Measurements from ENCODE around the gene MGAT5.
"Not testable (repeated sequence)": the region's sequence is repeated elsewhere in the genome, so short reads cannot be mapped to it uniquely, and the experiment has no call there.

The MGAT5 gene

GRCh38 chr2:134281815-134282419, 28.0 kb downstream of the MGAT5 start:
- no peak for DNase-seq

GRCh38 chr2:134282629-134283400, 28.9 kb downstream of the MGAT5 start:
- DNase-seq, result no peak

DNA sequence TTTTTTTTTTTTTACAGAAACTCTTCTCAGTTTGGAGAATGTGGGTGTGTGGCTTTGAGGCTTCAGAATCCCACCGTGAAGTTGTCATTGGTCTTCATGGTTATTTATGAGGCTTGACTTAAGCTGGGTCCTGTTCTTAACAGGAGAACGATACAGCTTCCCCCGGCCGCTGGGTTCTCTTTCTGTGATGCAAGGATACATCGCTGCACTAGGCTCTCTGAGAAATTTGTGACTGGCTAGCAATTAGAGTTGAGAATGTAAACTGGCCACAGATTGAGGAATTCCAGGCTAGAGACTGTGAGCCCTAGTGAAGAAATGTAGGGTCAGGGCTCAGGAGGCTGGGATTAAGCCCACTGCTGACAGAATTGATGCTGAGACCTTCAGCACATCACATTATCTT, 29.8 kb downstream of the MGAT5 start:
- DNase-seq, result no peak

GRCh38 chr2:134284119-134284670, 30.3 kb downstream of the MGAT5 start:
- DNase-seq, result no peak

DNA sequence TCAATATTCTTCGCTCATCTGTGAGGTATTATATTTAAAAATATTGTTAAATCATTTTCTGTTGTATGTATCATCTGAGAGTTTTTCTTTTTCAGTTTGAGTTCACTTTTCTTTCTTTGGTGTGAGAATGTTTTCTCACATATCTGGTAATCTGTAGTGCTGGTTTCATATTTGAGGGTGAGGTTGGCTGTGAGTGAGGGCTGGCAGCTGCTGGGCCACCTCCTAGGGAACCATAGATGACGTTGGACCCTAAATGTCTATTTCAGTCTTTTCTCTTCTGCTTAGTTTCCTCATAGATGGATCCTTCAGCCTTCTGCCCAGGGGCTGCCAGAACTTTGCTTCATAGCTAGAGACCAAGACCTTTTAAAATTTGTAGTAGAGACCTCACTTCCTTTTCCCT, 33.5 kb downstream of the MGAT5 start:
- DNase-seq, result no peak

- no peak for DNase-seq
Observed at GRCh38 chr2:134288814-134289213, 34.9 kb downstream of the MGAT5 start.

DNA sequence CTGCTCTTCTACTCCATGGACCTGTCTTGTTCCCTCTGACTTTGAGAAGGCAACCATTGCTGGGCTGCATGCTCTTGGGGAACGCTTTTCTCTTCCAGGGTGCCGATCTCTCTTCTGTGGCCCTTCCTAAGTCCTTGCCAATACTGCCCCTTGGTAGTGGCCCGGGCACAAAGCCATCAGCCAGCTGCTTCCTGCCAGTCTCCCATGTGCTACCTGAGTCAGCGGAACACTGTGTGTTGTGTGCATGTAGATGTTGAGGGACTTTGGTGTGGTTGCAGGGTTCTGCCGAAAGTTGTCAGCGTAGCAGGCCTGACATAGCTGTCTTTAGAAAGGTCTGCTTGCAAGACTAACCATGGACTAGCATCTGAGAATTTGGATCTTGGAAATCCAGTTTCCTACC, 35.4 kb downstream of the MGAT5 start:
- DNase-seq, result no peak

- no peak for DNase-seq
Observed at GRCh38 chr2:134290358-134290757, 36.5 kb downstream of the MGAT5 start.

- DNase-seq, result no peak
Observed at GRCh38 chr2:134292514-134292913, 38.6 kb downstream of the MGAT5 start.

DNA sequence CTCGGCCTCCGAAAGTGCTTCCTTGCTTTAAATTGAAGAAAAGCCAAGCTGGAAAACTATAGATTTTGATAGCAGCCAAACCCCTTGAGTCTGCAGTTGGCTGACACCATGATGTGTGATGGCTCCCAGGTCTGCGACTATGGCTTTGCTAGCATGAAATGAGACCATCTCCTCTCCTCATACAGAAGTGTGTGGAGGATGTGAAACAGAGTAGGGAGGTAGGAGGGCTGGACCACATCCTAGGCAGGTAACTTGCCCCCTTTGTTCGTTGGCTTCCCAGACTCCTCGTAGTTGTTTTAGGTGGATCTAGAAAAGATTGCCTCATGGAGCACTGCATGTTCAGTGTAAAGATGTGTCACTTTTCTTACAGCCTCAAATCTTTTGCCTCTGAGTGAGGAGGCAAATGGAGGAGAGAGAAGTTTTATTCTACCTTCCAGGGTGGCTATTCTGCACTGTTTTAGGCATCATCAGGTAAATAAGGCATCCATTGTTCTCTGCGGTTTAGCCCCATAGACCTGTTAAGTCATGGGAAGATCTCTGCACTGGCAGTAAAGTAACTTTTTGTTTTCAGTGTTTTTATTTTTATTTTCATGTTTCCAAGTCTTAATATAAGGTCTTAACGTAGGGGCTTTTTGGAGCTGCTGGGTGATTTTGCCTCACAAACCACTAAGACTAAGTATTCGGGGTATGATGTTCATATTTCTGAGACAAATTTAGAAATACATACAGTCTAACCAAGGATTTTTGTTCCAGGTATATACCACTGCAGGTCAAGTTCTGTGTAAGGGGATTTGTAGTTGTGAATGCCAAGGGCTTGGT, 40.1 kb downstream of the MGAT5 start:
- DNase-seq, result no peak

DNA sequence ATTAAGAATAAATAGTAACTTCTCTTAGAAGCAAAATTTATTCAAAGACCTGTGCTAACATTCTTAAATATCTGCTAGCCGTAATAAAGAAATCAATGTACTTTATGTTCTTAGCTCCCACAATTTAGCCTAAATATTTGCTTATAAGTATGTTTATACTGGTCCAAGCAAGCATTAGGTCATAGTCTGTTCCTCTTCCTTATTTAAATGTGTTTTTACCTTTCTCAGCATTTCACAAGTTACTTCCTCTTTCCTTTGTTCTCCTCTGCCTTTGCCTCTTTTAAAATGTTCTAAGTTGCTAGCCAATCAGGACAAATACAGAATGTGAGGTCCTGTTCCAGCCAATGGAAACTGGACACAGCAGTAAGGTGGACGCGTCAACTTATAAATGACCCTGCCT, 40.7 kb downstream of the MGAT5 start:
- DNase-seq, result not testable (repeated sequence)

DNA sequence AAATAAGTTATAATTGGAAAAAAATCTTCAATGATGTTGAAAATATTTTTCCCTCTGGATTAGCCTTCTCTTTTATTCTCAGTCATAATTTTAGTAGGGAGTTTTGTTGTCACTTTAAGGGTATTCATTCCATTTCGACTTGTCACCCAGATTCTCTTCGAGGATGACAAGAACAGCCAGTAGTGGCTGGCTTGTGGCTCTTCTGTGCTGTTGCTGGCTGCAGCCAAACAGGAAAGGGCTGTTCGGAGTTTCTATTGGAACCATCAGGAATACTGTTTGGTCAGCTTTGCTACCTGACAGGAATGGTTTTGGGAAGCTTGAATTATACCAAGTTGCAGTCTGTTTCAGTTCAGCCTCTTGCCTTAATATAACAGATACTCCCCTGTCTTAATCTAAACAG, 41.6 kb downstream of the MGAT5 start:
- no peak for DNase-seq

DNA sequence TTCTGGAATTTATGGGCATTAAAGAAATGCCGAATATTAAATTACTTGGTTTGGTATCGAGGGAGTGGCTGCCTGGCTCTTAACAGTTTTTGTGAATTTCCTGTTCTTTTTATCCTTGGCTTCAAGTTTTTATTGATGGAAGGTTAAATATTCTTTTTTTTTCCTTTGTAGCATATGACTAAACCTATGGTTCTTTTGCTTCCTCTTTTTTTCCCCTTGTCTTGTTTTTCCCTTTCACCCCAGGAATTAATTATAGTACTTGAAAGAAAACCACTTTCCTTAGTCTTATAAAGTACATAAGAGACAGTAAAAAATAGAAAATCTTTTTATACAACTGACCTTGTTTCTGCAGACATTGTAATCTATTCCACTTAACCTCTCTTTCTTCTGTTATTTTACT, 42.4 kb downstream of the MGAT5 start:
- DNase-seq, result peak; percentile 56

- DNase-seq, result no peak
Observed at GRCh38 chr2:134299334-134299733, 45.5 kb downstream of the MGAT5 start.

DNA sequence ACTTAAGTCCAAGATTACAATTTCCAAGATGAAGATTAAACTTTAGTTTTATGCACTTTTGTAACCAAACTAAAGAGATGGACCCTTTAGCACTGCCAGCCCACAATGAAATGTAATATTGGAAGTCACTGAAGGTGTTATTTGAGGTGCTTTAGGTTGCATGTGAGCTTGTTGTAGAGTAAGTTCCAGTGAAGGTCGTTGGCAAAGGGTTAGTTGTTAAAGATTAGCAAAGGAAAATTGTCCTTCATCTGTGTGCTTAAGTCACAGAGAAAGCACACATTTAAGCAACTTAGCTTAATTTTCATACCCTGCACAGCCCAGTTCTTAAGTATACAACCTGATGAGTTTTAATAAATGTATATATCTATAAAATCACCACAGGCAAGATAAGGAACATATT, 46.7 kb downstream of the MGAT5 start:
- DNase-seq, result no peak

- DNase-seq, result no peak
Observed at GRCh38 chr2:134301099-134301927, 47.4 kb downstream of the MGAT5 start.

DNA sequence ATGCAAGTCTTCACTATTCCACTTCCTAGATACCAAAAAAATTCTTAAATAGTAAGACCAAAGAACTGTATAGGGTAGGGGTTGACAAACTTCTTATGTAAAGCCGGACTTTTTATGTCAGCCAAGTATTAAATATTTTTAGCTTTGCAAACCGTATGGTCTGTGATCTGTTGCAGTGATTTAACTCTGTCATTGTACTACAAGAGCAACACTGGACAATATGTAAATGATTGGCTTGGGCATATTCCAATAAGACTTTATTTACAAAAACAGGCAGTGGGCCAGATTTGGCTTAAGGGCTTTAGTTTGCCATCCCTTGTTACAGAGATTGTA, 48.0 kb downstream of the MGAT5 start:
- no peak for DNase-seq

- no peak for DNase-seq
Observed at GRCh38 chr2:134304394-134305108, 50.7 kb downstream of the MGAT5 start.

- DNase-seq, result no peak
Observed at GRCh38 chr2:134305109-134305491, 51.2 kb downstream of the MGAT5 start.

- DNase-seq, result no peak
Observed at GRCh38 chr2:134306521-134306920, 52.6 kb downstream of the MGAT5 start.

- no peak for DNase-seq
Observed at GRCh38 chr2:134307334-134307733, 53.5 kb downstream of the MGAT5 start.
